Measurements from ENCODE around the gene UBAP1. TPM values are rescaled to one million over a fixed set of nuclear protein-coding genes. Genes with fewer than 3 reads are reported as not detected.

UBAP1 gene
- total RNA-seq, 1 donor from 2014 or later, result 35.8 TPM

DNA sequence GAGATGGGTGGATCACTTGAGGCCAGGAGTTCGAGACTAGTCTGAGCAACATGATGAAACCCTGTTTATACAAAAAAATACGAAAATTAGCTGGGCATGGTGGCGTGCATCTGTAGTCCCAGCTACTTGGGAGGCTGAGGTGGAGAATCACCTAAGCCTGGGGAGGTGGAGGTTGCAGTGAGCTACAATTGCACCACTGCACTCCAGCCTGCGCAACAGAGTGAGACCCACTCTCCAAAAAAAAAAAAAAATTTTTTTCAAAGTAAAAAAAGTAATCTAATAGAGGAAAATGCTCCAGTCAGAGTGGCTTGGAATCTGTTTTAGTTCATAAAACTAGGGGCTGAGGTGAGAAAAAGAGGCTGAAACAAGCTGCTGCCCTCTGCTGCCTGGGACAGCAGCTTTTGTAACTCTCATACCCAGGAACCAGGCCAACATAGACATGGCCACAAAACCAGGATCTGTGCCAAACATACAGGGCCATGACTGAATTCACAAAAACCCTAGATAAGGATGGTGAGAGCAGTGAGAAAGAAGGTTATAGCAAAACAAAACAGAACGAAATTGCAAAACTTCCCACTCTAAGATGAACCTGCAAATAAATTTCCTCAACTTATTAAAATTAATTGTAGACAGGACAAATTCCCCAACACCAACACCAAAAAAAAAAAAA is 39.2 kb upstream of the UBAP1 start:
- no peaks in the 10 kb centered on the region for H3K4me1 Mint-ChIP-seq
- no peaks in the 10 kb centered on the region for H3K36me3 Mint-ChIP-seq (ENCODE audit: low read depth)
- no peak for DNase-seq (ENCODE audit: low read depth, low spot score)
- TF ChIP-seq CTCF (conservative IDR thresholded peaks at IDR 0.05), result no peak
- no peak overlapping the region for H3K4me3 Mint-ChIP-seq
- H3K27ac Mint-ChIP-seq (ENCODE audit: unreplicated experiment), result no peak overlapping the region
- H3K27me3 Mint-ChIP-seq (ENCODE audit: low read depth), result no peaks in the 10 kb centered on the region
- H3K9me3 Mint-ChIP-seq, result peaks cover 4% of the 10 kb centered on the region

- no peak overlapping the region for H3K27ac Mint-ChIP-seq (ENCODE audit: unreplicated experiment)
- TF ChIP-seq CTCF (conservative IDR thresholded peaks at IDR 0.05), result no peak
- no peaks in the 10 kb centered on the region for H3K9me3 Mint-ChIP-seq
- no peaks in the 10 kb centered on the region for H3K4me1 Mint-ChIP-seq
- DNase-seq (ENCODE audit: low read depth, low spot score), result no peak
- no peaks in the 10 kb centered on the region for H3K36me3 Mint-ChIP-seq (ENCODE audit: low read depth)
- H3K27me3 Mint-ChIP-seq (ENCODE audit: low read depth), result no peaks in the 10 kb centered on the region
- H3K4me3 Mint-ChIP-seq, result no peak overlapping the region
Measured at GRCh38 chr9:34140853-34141252, 38.0 kb upstream of the UBAP1 start.

- no peak overlapping the region for H3K4me3 Mint-ChIP-seq
- no peak overlapping the region for H3K27ac Mint-ChIP-seq (ENCODE audit: unreplicated experiment)
- no peaks in the 10 kb centered on the region for H3K27me3 Mint-ChIP-seq (ENCODE audit: low read depth)
- H3K4me1 Mint-ChIP-seq, result no peaks in the 10 kb centered on the region
- TF ChIP-seq CTCF (conservative IDR thresholded peaks at IDR 0.05), result no peak
- no peak for DNase-seq (ENCODE audit: low read depth, low spot score)
- no peaks in the 10 kb centered on the region for H3K36me3 Mint-ChIP-seq (ENCODE audit: low read depth)
- H3K9me3 Mint-ChIP-seq, result no peaks in the 10 kb centered on the region
Measured at GRCh38 chr9:34143116-34143515, 35.7 kb upstream of the UBAP1 start.

DNA sequence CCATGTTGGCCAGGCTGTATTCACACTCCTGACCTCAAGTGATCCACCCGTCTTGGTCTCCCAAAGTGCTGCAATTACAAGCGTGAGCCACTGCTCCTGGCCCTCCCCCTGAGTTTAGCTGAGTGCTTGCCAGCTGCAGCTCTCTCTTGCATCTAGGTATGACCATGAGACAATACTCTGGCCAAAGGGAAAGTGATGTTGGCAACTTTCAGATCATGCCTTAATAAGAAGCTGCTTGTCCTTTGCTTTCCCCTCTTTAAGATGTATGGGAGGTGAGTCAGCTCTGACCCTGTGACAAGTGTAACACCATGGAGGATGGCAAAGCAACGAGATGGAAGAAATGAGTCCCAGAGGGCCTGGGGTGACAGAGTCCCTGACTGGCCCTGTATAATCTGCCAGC is 33.7 kb upstream of the UBAP1 start:
- TF ChIP-seq CTCF (conservative IDR thresholded peaks at IDR 0.05), result no peak
- H3K9me3 Mint-ChIP-seq, result no peaks in the 10 kb centered on the region

GRCh38 chr9:34151398-34151797 is 27.4 kb upstream of the UBAP1 start:
- Mint-ChIP-seq H3K9me3 (no peaks in the 10 kb centered on the region), H3K4me1 (no peaks in the 10 kb centered on the region), H3K27me3 (ENCODE audit: low read depth) (no peaks in the 10 kb centered on the region), H3K4me3 (no peak overlapping the region), H3K27ac (ENCODE audit: unreplicated experiment) (no peak overlapping the region), H3K36me3 (ENCODE audit: low read depth) (no peaks in the 10 kb centered on the region)
- no peak for TF ChIP-seq CTCF (conservative IDR thresholded peaks at IDR 0.05)
- no peak for DNase-seq (ENCODE audit: low read depth, low spot score)

More for the DNA sequence above, 33.7 kb upstream of the UBAP1 start:
- H3K36me3 Mint-ChIP-seq (ENCODE audit: low read depth), result no peaks in the 10 kb centered on the region
- no peaks in the 10 kb centered on the region for H3K27me3 Mint-ChIP-seq (ENCODE audit: low read depth)
- no peak overlapping the region for H3K4me3 Mint-ChIP-seq
- no peaks in the 10 kb centered on the region for H3K4me1 Mint-ChIP-seq
- DNase-seq (ENCODE audit: low read depth, low spot score), result no peak
- no peak overlapping the region for H3K27ac Mint-ChIP-seq (ENCODE audit: unreplicated experiment)

Measured in neural crest cell (in vitro differentiated cells).